GM10248 (cell line): Measurements from ENCODE around the gene PTPRN2.

Experiments used
- CTCF ChIA-PET: fragments of 300-600 bp; sonication (Branson Sonifier 250); formaldehyde crosslinking; extraction: SDS; loops from one replicate; lab custom pipeline; 2021; ENCODE audit warnings: antibody characterized with exemption; lab: Yijun Ruan, JAX
- POLR2A ChIA-PET: fragments of 350-650 bp; sonication (Branson Sonifier 250); formaldehyde crosslinking; extraction: SDS; loops from one replicate; lab custom pipeline; 2020; ENCODE audit warnings: antibody characterized with exemption; lab: Yijun Ruan, JAX
- DNase-seq: peaks from one replicate; pipeline ENCODE4 v3.0.0; 2012; ENCODE audit errors: extremely low spot score
- TF ChIP-seq, protein P1 (sequence below): IDR thresholded peaks from 2 replicates; pipeline ENCODE4 v1.5.1; 2012; ENCODE audit warnings: mild to moderate bottlenecking, low read depth; ENCODE audit errors: extremely low read depth, missing control alignments, control extremely low read depth

The PTPRN2 gene

DNA sequence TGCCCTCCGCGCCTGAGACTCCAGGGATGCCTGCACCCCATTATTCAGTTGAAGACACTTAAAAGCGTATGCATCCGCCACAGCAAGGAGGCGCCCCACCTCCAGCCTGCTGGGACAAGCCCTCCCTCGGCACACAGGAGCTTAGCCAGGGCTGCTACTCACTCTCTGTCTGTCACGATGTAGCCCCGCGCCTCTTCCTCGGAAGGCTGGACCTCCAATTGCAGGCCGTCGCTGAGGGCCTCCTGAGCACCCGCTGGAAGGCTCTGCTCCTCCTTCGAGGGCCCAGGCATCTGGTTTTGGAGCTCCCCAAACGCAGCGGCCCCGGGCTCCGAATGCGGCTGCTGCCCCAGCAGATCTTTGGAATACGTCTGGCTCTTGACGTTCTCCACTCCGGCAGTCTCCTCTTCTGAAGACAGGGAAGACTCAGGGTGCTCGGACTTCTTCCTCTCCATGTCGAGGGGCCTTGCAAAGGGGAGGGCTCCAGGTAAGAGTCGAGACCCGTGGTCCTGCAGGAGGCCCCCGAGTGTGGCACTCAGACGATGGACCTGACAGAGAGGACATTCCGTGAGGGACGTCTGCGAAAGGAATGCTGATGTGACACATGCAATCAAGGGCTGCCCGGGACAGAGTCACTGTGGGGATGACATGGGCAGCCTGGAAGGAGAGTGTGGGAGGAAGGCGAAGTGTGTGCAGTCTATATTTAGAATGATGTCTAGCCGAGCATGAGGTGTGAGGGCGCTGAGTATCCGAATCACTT is 453.9 kb downstream of the PTPRN2 start:
- ChIA-PET POLR2A (no interaction called here), CTCF (no interaction called here)
- DNase-seq: no peak
- TF ChIP-seq, protein P1, sequence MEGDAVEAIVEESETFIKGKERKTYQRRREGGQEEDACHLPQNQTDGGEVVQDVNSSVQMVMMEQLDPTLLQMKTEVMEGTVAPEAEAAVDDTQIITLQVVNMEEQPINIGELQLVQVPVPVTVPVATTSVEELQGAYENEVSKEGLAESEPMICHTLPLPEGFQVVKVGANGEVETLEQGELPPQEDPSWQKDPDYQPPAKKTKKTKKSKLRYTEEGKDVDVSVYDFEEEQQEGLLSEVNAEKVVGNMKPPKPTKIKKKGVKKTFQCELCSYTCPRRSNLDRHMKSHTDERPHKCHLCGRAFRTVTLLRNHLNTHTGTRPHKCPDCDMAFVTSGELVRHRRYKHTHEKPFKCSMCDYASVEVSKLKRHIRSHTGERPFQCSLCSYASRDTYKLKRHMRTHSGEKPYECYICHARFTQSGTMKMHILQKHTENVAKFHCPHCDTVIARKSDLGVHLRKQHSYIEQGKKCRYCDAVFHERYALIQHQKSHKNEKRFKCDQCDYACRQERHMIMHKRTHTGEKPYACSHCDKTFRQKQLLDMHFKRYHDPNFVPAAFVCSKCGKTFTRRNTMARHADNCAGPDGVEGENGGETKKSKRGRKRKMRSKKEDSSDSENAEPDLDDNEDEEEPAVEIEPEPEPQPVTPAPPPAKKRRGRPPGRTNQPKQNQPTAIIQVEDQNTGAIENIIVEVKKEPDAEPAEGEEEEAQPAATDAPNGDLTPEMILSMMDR: no peak

DNA sequence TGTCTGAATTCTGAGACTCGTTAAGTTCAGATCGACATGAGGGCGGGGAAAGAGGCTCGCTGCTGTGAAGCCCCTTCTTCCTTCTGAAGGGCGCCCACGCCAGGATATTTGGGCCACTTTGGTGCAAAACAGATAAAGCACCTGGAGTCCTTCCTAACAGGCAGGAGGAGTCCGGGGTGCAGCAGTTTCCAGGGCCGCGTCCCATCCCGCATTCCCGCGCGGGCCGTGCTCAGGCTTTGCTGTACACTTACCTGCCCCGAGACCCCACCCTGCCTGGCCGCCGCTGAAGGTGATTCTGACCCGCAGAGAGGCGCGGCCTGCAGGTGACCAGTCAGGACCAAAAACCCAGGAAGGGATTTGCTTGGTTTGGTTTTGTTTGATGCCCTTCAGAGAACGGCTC is 454.6 kb downstream of the PTPRN2 start:
- no peak for DNase-seq

DNA sequence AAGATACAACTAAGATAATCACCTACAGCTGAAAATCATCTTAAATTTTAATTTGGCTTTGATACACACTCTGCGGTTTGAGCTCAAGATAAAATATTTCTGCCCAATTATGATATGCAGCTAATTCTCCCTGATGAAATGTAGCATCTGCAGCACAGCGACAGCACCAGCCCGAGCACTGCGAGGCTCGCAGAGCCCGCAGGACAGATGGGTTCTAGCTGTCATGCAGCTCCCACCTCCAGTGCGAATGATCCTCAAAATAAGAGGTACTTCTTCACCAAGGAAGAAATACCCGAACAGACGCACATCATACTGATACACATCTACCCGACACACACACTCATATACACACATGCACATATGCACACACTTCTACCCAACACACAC is 457.6 kb downstream of the PTPRN2 start:
- no peak for DNase-seq
- ChIA-PET POLR2A (no interaction called here), CTCF (interaction anchor here (0.7 kb wide), 1 partner anchor 24 kb away, joined by 3 read pairs; no protein-coding TSS in a partner anchor)
- TF ChIP-seq, protein P1: no peak

More for the DNA sequence above, 454.6 kb downstream of the PTPRN2 start:
- TF ChIP-seq, protein P1: no peak
- POLR2A ChIA-PET: no interaction called here
- CTCF ChIA-PET: no interaction called here

DNA sequence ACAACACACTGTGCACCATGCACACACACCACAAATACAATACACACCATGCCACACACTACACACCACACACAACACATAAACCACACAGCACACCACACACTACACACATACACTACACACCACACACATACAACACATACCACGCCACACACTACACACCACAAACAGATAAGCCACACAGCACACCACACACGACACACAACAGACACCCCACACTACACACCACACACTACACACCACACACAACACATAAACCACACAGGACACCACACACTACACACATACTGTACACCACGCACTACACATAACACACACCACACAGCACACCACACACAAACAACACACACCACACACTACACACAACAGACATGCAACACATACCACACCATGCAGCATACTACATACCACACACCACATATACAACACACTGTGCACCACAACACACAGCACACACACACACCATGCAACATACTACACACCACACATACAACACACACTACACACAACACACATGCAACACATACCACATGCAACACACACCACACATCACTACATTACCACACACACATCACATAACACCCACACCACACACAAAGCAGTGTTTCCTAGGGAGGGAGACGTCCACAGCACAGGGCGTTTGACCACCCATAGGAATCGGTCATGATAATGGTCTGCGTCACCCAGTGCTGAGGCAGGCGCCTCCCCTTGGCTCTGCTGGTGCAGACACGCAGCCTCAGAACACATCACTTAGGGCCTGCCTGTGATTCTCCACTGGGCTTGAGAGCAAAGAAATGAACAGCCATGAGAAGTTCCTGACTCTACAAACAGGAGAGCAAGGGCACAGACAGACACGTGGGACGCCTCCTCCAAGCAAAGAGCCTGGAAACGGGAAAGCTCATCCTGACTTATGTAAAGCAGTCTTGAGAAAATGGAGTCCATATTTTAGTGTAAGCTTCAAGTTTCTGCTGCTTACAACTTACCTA is 458.3 kb downstream of the PTPRN2 start:
- ChIA-PET CTCF (interaction anchor here (0.7 kb wide), 1 partner anchor 23 kb away, joined by 3 read pairs; no protein-coding TSS in a partner anchor), POLR2A (no interaction called here)
- DNase-seq: no peak
- TF ChIP-seq, protein P1: no peak

DNA sequence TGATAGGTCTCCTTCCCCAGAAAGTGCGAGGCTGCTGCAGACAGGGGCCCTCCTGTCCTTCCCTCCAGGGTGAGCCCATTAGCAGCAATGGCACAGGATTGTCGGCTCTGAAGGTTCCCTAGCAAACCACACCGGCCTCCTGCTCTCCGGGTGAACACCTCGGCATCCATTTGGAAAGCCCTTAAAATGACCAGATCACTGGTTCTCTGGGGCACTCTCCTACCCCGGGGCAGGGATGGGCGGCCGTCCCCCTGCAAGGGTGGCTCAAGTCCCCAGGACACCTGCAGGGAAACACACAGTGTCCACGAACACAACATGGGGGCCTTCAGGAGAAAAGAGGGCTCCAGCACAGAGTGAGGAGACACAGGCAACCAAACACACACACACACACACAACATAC is 459.1 kb downstream of the PTPRN2 start:
- CTCF ChIA-PET: no interaction called here
- no peak for DNase-seq
- TF ChIP-seq, protein P1: no peak
- POLR2A ChIA-PET: no interaction called here

DNA sequence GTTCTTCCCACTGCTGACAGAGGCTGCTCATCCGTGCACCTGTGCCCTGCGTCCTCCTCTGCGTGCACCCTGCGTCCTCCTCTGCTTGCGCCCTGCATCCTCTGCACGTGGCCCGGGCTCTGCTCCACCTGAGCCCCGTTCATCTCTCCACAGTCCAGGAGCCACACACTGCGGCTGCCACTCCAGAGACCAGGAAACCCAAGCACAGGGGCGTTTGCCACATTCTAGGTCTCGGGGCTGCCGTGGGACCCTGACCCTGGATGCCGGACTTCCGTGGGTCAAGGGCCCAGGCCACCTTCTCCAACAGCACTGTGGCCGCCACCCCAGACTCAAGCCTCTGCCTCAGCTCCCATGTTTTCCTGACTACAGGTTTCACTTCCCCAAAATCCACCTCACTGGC is 460.4 kb downstream of the PTPRN2 start:
- TF ChIP-seq, protein P1: no peak

More for the DNA sequence above, 460.4 kb downstream of the PTPRN2 start:
- ChIA-PET CTCF (no interaction called here), POLR2A (no interaction called here)
- DNase-seq: no peak
